GM12872 (cell line): ENCODE data around the gene MAP4K4.

Experiments used
- TF ChIP-seq, protein P1 (sequence below): IDR thresholded peaks from 3 replicates; pipeline ENCODE4 v1.5.1; 2011; ENCODE audit warnings: low read depth, mild to moderate bottlenecking, low read length, moderate library complexity; ENCODE audit not compliant: insufficient read depth

MAP4K4 gene

DNA sequence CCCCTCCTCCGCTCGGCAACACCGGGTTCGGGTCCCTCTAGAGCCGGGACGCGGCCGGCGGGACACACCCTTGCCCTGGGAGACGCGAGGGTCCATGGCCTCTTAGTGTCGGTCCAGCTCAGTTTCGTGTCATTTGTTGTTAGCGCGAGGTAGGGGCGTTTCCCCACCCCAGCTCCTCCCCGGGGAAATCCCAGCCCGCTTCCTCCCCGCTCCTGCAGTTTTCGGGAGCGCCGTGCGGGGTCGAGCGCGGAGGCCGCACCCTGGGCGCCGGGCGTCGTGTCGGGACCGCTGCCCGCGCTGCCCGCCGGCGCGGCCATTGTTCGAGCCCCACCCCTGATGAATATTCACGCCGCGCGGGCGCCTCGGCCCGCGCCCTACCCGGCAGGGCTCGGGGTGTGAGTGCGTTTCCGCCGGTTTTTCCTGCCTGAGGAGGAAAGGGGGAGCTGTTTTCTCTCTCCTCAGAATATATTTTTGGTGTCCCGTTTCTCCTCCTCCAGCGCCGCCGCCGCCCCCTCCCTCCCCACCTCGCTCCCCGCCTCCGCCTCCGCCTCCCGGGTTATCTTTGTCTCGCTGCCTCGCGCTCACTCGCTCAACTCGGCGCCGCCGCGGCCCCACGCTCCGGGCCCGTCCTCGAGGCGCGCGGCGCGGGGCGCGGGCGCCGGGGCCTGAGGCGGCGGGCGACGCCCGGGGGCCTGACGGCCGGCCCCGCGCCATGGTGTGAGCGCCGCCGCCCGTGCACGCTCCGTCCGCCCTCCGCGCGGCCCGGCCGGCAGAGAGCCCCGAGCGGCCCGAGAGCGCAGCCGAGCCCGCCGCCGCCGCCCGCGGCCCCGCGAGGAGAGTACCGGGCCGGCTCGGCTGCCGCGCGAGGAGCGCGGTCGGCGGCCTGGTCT lies at the start of gene MAP4K4:
TSS of gene MAP4K4 (plus strand) at position 584 of the 890 bp plus-strand sequence. CDS start 374 bp downstream, outside the sequence.
- TF ChIP-seq, protein P1, sequence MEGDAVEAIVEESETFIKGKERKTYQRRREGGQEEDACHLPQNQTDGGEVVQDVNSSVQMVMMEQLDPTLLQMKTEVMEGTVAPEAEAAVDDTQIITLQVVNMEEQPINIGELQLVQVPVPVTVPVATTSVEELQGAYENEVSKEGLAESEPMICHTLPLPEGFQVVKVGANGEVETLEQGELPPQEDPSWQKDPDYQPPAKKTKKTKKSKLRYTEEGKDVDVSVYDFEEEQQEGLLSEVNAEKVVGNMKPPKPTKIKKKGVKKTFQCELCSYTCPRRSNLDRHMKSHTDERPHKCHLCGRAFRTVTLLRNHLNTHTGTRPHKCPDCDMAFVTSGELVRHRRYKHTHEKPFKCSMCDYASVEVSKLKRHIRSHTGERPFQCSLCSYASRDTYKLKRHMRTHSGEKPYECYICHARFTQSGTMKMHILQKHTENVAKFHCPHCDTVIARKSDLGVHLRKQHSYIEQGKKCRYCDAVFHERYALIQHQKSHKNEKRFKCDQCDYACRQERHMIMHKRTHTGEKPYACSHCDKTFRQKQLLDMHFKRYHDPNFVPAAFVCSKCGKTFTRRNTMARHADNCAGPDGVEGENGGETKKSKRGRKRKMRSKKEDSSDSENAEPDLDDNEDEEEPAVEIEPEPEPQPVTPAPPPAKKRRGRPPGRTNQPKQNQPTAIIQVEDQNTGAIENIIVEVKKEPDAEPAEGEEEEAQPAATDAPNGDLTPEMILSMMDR, result no peak

DNA sequence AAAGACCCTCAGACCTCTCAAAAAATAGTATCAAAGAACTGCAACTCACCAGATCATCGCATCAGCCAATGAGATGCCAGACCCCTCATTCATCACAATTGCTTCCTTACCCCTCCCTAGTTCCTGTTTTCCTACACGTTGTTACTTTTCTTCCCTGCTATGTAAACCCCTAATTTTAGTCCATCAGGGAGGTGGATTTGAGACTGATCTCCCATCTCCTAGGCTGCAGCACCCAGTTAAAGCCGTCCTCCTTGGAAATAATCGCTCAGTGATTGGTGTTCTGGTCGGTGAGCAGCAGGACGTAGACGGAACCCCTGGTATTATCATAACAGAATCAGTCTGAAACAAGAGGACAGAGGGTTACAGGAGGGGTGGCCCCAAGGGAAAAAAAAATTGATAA lies 44.0 kb upstream of the MAP4K4 start:
- TF ChIP-seq, protein P1, result no peak

DNA sequence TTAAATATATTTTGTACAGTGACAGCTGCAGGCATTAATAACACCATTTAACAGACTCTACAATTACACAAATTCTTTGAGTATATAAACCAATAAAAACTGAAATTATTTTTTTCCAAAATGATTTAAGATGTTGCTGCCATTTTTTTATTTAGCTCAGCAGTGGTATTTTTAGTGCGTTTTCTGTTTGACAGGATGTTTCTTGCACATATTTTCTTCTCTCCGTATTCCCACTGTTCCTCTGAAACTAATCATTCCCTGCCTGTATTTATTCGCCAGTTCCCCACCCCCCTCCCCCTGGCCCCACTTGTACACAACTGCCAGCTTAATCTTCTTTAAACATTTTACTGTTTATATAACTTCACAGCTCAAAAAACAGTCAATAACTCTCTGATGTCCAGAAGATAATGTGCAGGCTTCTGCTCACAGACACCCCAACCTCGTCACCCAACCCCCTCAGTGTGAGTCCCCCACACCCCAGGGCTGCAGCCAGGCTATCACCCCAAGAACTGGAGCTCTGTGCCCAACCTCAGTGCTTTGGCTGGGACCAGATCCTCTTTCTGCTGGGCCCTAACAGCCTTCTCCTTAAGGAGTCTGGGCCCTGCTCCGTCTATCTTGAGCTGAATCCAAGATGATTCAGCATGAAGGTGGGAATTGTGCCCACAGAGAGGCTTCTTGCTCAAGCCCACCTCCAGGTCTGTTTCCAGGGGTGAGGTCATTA lies 41.6 kb upstream of the MAP4K4 start:
- TF ChIP-seq, protein P1, result no peak

- TF ChIP-seq, protein P1, result no peak
These were observed 39.7 kb upstream of the MAP4K4 start for GRCh38 chr2:101657787-101658186.

DNA sequence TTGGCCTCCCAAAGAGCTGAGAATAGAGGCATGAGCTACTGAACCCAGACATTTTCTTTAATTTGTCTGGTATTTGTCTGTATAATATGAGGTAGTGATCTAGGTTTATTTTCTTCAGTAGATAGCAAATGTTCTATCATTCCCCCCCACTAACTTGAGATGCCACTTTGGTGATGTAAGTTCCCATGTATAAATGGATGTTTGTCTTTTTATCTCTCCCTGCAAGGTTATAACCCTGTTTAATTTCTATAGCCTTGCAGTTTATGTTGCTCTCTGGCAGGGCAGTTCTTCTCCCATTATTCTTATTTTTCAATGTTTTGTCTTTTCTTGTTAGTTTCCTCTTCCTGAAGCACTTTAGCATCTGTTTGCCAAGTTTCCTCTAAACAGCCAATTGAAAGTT lies 39.1 kb upstream of the MAP4K4 start:
- TF ChIP-seq, protein P1, result no peak

DNA sequence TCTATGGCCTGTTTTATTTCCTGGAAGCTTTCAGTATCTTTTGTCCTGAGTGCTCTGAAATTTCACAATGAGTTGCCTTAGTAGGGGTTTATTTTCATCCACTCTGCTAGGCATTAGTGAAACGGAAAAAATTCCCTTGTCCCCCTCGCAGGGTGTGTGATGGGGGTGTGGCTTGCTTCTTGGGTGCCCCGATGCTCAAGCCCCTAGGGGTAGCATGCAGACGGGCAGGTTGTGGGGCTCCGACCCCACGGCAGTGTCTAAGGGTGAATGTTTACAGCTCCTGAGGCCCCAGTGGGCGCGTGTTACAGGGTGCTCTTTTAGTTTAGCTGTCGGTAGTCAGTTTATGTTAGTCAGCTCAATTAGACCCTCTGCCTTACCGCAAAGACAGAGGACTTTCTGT lies 32.2 kb upstream of the MAP4K4 start:
- TF ChIP-seq, protein P1, result no peak

GRCh38 chr2:101667823-101668222 lies 29.7 kb upstream of the MAP4K4 start:
- TF ChIP-seq, protein P1, result no peak
